ENCODE measurements around the gene IFITM1. TPM values are rescaled to one million over a fixed set of nuclear protein-coding genes. Genes with fewer than 3 reads are reported as not detected.

The IFITM1 gene
- total and polyA plus RNA-seq, 7 experiments from 2014 or later: 97.4 to 2,355 (median 365) TPM

GRCh38 chr11:337711-338110 is 23.9 kb downstream of the IFITM1 start:
- peak overlapping the region in 1 of 9 donors; percentile 84 for H3K27ac Mint-ChIP-seq
- no peaks in the 10 kb centered on the region for H3K9me3 ChIP-seq (ENCODE audit: control insufficient read depth in 2 of 3, low read length in 3 of 3)
- peaks cover 0 to 5% (median 0%) of the 10 kb centered on the region in 5 donors for H3K36me3 Mint-ChIP-seq
- intact Hi-C loops (cut with micrococcal nuclease): loop anchor here in 1 of 2 donors (2.0 kb wide), 1 partner anchor 15 kb away; no protein-coding TSS in a partner anchor
- H3K9me3 Mint-ChIP-seq: no peaks in the 10 kb centered on the region
- peaks cover 0 to 16% of the 10 kb centered on the region in 2 donors for H3K4me1 ChIP-seq (ENCODE audit: control insufficient read depth in 2 of 2, insufficient read depth in 2 of 2, low read length in 2 of 2)
- H3K27me3 Mint-ChIP-seq: peaks cover 0 to 10% (median 0%) of the 10 kb centered on the region in 5 donors
- H3K27me3 ChIP-seq (ENCODE audit: control insufficient read depth in 2 of 2, insufficient read depth in 2 of 2, low read length in 2 of 2): no peaks in the 10 kb centered on the region
- H3K27ac ChIP-seq (ENCODE audit: low read depth, low read length): no peak overlapping the region
- H3K4me1 Mint-ChIP-seq: peaks cover 23 to 68% (median 48%) of the 10 kb centered on the region in 7 donors
- POLR2A ChIA-PET: interaction anchor here (1.3 to 3.5 kb wide), 2 partner anchors 9 to 13 kb away, joined by 3 to 28 read pairs; no protein-coding TSS in a partner anchor
- DNase-seq (no peak), ATAC-seq (no peak)
- CTCF ChIA-PET: interaction anchor here (1.2 kb wide), 1 partner anchor 11 kb away, joined by 3 read pairs; no protein-coding TSS in a partner anchor
- H3K36me3 ChIP-seq (ENCODE audit: control insufficient read depth in 2 of 3, insufficient read depth in 3 of 3, low read length in 3 of 3): no peaks in the 10 kb centered on the region
- H3K4me3 Mint-ChIP-seq: peak overlapping the region in 2 of 10 donors; percentile 52 to 57
- no peak overlapping the region for H3K4me3 ChIP-seq (ENCODE audit: low read length)

GRCh38 chr11:339963-340362 is 26.1 kb downstream of the IFITM1 start:
- H3K4me1 Mint-ChIP-seq: peaks cover 20 to 52% (median 36%) of the 10 kb centered on the region in 7 donors
- H3K4me3 ChIP-seq (ENCODE audit: low read length): no peak overlapping the region
- peaks cover 0 to 2% (median 0%) of the 10 kb centered on the region in 5 donors for H3K36me3 Mint-ChIP-seq
- intact Hi-C loops (cut with micrococcal nuclease): no loop called here
- H3K27ac Mint-ChIP-seq: no peak overlapping the region
- H3K9me3 Mint-ChIP-seq: no peaks in the 10 kb centered on the region
- no peaks in the 10 kb centered on the region for H3K9me3 ChIP-seq (ENCODE audit: control insufficient read depth in 2 of 3, low read length in 3 of 3)
- DNase-seq (no peak), ATAC-seq (no peak)
- H3K36me3 ChIP-seq (ENCODE audit: control insufficient read depth in 2 of 3, insufficient read depth in 3 of 3, low read length in 3 of 3): no peaks in the 10 kb centered on the region
- ChIA-PET CTCF (interaction anchor here (0.7 to 1.1 kb wide), 3 partner anchors 11 to 89 kb away, joined by 3 to 4 read pairs (median 3); no protein-coding TSS in a partner anchor), POLR2A (interaction anchor here (0.6 to 3.5 kb wide), 10 partner anchors 9 to 133 kb away, joined by 3 to 28 read pairs (median 4); partner anchors contain the start of gene BET1L)
- peaks cover 0 to 16% of the 10 kb centered on the region in 2 donors for H3K4me1 ChIP-seq (ENCODE audit: control insufficient read depth in 2 of 2, insufficient read depth in 2 of 2, low read length in 2 of 2)
- H3K27ac ChIP-seq (ENCODE audit: low read depth, low read length): no peak overlapping the region
- no peak overlapping the region for H3K4me3 Mint-ChIP-seq
- no peaks in the 10 kb centered on the region for H3K27me3 ChIP-seq (ENCODE audit: control insufficient read depth in 2 of 2, insufficient read depth in 2 of 2, low read length in 2 of 2)
- peaks cover 0 to 10% (median 0%) of the 10 kb centered on the region in 5 donors for H3K27me3 Mint-ChIP-seq

- intact Hi-C loops (cut with micrococcal nuclease): no loop called here
- H3K4me3 Mint-ChIP-seq: no peak overlapping the region
- DNase-seq: no peak
- no peak for ATAC-seq
- peaks cover 0 to 16% (median 0%) of the 10 kb centered on the region in 5 donors for H3K27me3 Mint-ChIP-seq
- Histone ChIP-seq H3K4me3 (ENCODE audit: low read length) (no peak overlapping the region), H3K27me3 (ENCODE audit: control insufficient read depth in 2 of 2, insufficient read depth in 2 of 2, low read length in 2 of 2) (no peaks in the 10 kb centered on the region), H3K27ac (ENCODE audit: low read depth, low read length) (no peak overlapping the region), H3K9me3 (ENCODE audit: control insufficient read depth in 2 of 3, low read length in 3 of 3) (no peaks in the 10 kb centered on the region), H3K4me1 (ENCODE audit: control insufficient read depth in 2 of 2, insufficient read depth in 2 of 2, low read length in 2 of 2) (peaks cover 0 to 16% of the 10 kb centered on the region in 2 donors), H3K36me3 (ENCODE audit: control insufficient read depth in 2 of 3, insufficient read depth in 3 of 3, low read length in 3 of 3) (no peaks in the 10 kb centered on the region)
- peaks cover 0 to 2% (median 0%) of the 10 kb centered on the region in 5 donors for H3K36me3 Mint-ChIP-seq
- POLR2A ChIA-PET: interaction anchor here (0.6 to 3.5 kb wide), 10 partner anchors 8 to 134 kb away, joined by 3 to 28 read pairs (median 4); partner anchors contain the start of gene BET1L
- no peaks in the 10 kb centered on the region for H3K9me3 Mint-ChIP-seq
- CTCF ChIA-PET: interaction anchor here (0.7 to 1.1 kb wide), 3 partner anchors 12 to 90 kb away, joined by 3 to 4 read pairs (median 3); no protein-coding TSS in a partner anchor
- peaks cover 19 to 46% (median 34%) of the 10 kb centered on the region in 7 donors for H3K4me1 Mint-ChIP-seq
- peak overlapping the region in 3 of 9 donors; percentile 54 to 78 (median 77) for H3K27ac Mint-ChIP-seq
Measured at GRCh38 chr11:340539-341512, 27.0 kb downstream of the IFITM1 start.

- no peaks in the 10 kb centered on the region for H3K27me3 ChIP-seq (ENCODE audit: control insufficient read depth in 2 of 2, insufficient read depth in 2 of 2, low read length in 2 of 2)
- no peak for DNase-seq
- Mint-ChIP-seq H3K9me3 (no peaks in the 10 kb centered on the region), H3K4me1 (peaks cover 8 to 33% (median 21%) of the 10 kb centered on the region in 7 donors), H3K27me3 (peaks cover 0 to 21% (median 0%) of the 10 kb centered on the region in 5 donors), H3K36me3 (peaks cover 0 to 2% (median 0%) of the 10 kb centered on the region in 5 donors), H3K27ac (peak overlapping the region in 4 of 9 donors; percentile 2 to 78 (median 53)), H3K4me3 (peak overlapping the region in 1 of 10 donors; percentile 7)
- H3K4me1 ChIP-seq (ENCODE audit: control insufficient read depth in 2 of 2, insufficient read depth in 2 of 2, low read length in 2 of 2): peaks cover 0 to 4% of the 10 kb centered on the region in 2 donors
- intact Hi-C loops (cut with micrococcal nuclease): no loop called here
- no peaks in the 10 kb centered on the region for H3K36me3 ChIP-seq (ENCODE audit: control insufficient read depth in 2 of 3, insufficient read depth in 3 of 3, low read length in 3 of 3)
- no peak for ATAC-seq
- no peak overlapping the region for H3K27ac ChIP-seq (ENCODE audit: low read depth, low read length)
- no peaks in the 10 kb centered on the region for H3K9me3 ChIP-seq (ENCODE audit: control insufficient read depth in 2 of 3, low read length in 3 of 3)
- CTCF ChIA-PET: interaction anchor here (0.7 kb wide), 1 partner anchor 177 kb away, joined by 3 read pairs; no protein-coding TSS in a partner anchor
- H3K4me3 ChIP-seq (ENCODE audit: low read length): no peak overlapping the region
- POLR2A ChIA-PET: interaction anchor here (0.7 to 1.4 kb wide), 5 partner anchors 12 to 144 kb away, joined by 3 to 4 read pairs (median 3); no protein-coding TSS in a partner anchor
Measured at GRCh38 chr11:342328-342727, 28.5 kb downstream of the IFITM1 start.

GRCh38 chr11:344836-345578 is 31.2 kb downstream of the IFITM1 start:
- Histone ChIP-seq H3K36me3 (ENCODE audit: control insufficient read depth in 2 of 3, insufficient read depth in 3 of 3, low read length in 3 of 3) (no peaks in the 10 kb centered on the region), H3K9me3 (ENCODE audit: control insufficient read depth in 2 of 3, low read length in 3 of 3) (no peaks in the 10 kb centered on the region), H3K4me1 (ENCODE audit: control insufficient read depth in 2 of 2, insufficient read depth in 2 of 2, low read length in 2 of 2) (no peaks in the 10 kb centered on the region), H3K27me3 (ENCODE audit: control insufficient read depth in 2 of 2, insufficient read depth in 2 of 2, low read length in 2 of 2) (no peaks in the 10 kb centered on the region), H3K27ac (ENCODE audit: low read depth, low read length) (no peak overlapping the region), H3K4me3 (ENCODE audit: low read length) (no peak overlapping the region)
- CTCF ChIA-PET: interaction anchor here (1.2 to 2.2 kb wide), 3 partner anchors 10 to 39 kb away, joined by 3 to 6 read pairs (median 6); no protein-coding TSS in a partner anchor
- no peaks in the 10 kb centered on the region for H3K9me3 Mint-ChIP-seq
- H3K27ac Mint-ChIP-seq: peak overlapping the region in 2 of 9 donors; percentile 3 to 27
- DNase-seq (no peak), ATAC-seq (no peak)
- intact Hi-C loops (cut with micrococcal nuclease): no loop called here
- H3K4me3 Mint-ChIP-seq: no peak overlapping the region
- POLR2A ChIA-PET: interaction anchor here (0.6 to 1.7 kb wide), 6 partner anchors 15 to 61 kb away, joined by 3 to 5 read pairs (median 4); no protein-coding TSS in a partner anchor
- H3K36me3 Mint-ChIP-seq: peaks cover 0 to 2% (median 0%) of the 10 kb centered on the region in 5 donors
- H3K4me1 Mint-ChIP-seq: peaks cover 8 to 24% (median 21%) of the 10 kb centered on the region in 7 donors
- H3K27me3 Mint-ChIP-seq: peaks cover 0 to 21% (median 0%) of the 10 kb centered on the region in 5 donors
